Activated CD8-positive, alpha-beta memory T cell treated with anti-CD3 and anti-CD28 coated beads, Interleukin-2, amount 50 U/mL, for 24 hours (primary cell): Measurements from ENCODE around the gene PARD6A.
"Not testable (repeated sequence)": the region's sequence is repeated elsewhere in the genome, so short reads cannot be mapped to it uniquely, and the experiment has no call there.

Experiments used
- DNase-seq: peaks from one replicate; pipeline ENCODE4 v3.0.0-alpha.2; 2020; ENCODE audit errors: extremely low read depth

PARD6A gene

GRCh38 chr16:67685388-67686112, 24.8 kb downstream of the PARD6A start:
- no peak for DNase-seq

DNA sequence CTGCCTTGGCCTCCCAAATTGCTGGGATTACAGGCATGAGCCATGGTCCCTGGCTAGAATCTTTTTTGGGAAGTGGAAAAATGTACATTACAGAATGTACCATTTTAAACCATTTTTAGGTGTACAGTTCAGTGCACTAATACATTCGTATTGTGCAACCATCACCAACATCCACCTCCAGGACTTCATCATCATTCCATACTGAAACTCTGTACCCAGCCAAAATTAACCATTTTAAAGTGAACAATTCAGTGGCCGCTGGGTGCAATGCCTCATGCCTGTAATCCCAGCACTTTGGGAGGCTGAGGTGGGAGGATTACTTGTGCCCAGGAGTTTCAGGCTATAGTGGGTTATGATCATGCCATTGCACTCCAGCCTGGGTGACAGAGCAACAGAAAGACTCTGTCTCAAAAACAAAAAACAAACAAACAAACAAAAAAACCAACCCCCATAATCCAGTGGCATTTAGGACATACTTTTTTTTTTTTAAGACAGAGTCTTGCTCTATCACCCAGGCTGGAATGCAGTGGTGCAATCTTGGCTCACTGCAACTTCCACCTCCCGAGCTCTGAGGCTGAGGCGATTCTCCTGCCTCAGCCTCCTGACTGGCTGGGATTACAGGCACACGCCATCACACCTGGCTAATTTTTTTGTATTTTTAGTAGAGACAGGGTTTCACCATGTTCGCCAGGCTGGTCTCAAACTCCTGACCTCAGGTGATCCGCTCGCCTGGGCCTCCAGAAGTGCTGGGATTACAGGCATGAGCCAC, 32.9 kb downstream of the PARD6A start:
- DNase-seq, result not testable (repeated sequence)

DNA sequence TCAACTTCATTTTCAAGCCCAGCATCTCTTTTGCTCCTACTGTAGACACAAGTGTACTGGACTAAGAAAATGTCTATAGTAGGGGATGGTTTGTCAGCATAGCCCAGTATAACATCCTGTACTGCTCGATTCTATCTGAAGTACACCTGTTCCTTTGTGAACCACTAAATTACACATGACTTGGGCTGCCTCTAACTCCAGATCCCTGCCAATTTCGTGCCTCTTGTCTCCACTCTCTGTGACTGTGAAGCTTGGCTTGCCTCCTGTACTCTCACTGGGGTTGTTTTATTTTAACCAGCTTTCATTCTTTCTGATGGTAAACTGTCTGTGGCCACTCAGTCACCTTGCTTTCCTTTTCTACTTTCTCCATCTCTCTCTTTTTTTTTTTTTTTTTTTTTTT, 33.9 kb downstream of the PARD6A start:
- no peak for DNase-seq

DNA sequence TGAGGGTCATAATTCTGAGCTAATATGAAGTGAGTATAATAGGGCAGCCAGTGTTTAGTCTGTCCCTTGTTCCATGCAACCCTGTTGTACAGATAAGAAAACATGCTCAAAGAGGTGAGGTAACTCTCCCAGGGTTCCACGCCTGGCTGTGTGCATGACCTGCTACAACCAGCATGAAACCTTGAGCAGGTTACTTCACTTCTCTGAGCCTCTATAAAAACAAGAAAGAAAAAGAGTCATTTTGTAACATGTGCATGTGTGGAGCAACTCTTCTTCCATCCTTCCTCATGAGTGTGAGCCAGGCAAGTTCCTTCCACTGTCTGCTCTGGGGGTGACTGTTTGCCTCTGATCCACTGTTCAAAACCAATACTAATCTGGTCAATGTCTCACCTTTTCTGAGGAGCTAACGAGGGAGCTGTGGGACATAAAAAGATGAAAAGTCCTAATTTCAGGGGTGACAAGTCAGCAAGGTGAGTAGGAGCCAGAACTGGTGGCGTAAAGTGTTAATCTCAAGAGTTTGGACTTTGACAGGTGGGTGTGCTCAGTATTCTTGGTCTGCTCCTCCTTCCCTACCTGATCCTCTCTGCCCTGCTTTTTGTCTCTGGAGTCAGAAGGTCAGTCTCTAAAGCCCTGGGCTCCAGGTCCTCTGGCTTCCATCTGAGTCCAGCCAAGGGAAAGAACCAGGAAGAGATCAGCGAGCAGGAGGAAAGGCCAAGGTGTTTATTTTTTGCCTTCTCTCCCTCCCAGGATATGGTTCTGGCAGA, 36.8 kb downstream of the PARD6A start:
- DNase-seq, result no peak

DNA sequence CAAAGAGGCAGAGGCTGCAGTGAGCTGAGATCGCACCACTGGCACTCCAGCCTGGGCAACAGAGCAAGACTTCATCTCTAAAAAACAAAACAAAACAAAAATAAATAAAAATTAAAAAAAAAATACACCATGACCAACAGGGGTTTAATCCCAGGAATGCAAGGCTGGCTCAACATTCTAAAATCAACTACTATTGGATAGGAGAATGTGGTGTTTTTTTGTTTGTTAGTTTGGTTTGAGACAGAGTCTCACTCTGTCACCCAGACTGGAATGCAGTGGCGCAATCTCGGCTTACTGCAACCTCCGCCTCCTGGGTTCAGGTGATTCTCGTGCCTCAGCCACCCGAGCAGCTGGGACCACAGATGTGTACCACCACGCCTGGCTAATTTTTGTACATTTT, 38.5 kb downstream of the PARD6A start:
- no peak for DNase-seq

DNA sequence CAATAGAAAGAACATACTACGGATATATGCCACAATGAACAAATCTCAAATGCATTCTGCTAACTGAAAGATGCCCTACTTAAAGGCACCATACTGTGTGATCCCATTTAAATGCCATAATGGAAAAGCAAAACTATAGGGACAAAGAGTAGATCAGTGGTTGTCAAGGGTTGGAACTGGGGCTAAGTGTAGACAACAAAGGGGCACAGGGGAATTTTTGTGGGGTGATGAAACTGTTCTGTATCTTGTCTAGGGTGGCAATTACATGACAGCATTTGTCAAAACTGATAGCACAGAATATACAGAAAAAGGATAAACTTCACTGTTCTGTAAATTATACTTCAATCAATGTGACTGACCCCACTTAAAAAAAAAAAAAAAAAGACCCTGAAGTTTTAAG, 40.7 kb downstream of the PARD6A start:
- no peak for DNase-seq

DNA sequence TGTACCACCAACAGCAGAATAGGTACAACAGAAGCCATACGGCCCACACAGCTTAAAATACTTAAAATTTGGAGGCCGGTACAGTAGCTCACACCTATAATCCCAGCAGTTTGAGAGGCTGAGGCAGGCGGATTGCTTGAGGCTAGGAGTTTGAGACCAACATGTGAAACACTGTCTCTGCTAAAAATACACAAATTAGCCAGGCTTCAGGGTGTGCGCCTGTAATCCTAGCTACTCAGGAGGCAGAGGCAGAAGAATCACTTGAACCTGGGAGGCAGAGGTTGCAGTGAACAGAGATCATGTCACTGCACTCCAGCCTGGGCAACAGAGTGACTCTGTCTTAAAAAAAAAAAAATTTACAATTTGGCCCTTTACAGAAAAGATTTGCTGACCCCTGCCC, 41.4 kb downstream of the PARD6A start:
- DNase-seq, result no peak

- no peak for DNase-seq
These were observed 42.9 kb downstream of the PARD6A start for GRCh38 chr16:67703626-67704025.

- no peak for DNase-seq
These were observed 43.4 kb downstream of the PARD6A start for GRCh38 chr16:67704110-67704509.

- no peak for DNase-seq
These were observed 46.5 kb downstream of the PARD6A start for GRCh38 chr16:67707210-67707609.

DNA sequence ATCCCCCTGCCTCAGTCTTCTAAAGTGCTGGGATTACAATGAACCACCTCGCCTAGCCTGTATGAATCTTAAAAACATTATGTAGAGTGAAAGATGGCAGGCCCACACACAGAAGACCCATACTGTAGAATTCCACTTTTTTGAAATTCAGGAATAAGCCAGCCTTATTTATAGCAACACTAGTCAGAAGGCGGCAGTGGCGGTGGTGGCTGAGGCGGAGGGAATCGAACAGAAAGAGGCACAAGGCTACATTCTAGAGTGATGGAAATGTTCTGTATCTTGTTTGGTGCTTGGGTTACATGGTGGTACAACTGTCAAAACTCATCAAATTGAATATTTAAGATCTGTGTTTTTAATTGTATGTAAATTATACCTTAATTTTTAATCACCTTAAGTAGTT, 47.0 kb downstream of the PARD6A start:
- DNase-seq, result no peak

DNA sequence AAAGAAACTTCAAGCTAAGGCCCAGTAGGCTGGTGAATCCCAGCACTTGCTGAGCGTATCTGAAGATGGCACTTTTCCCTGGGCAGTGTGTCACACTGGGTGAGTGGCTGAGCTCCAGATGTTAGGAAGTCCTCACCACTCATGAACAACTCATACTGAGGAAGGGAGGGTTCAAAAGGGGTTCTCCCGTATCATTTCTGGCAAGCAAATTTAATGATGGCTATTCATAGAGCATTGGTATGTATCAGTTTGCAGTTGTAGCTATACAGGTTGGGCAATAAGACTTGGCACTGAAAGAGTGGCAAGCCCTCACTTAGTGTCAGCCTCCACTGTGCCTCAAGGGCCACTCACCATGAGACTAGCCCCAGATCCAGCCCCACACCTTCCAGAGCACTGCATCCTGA, 47.6 kb downstream of the PARD6A start:
- no peak for DNase-seq

DNA sequence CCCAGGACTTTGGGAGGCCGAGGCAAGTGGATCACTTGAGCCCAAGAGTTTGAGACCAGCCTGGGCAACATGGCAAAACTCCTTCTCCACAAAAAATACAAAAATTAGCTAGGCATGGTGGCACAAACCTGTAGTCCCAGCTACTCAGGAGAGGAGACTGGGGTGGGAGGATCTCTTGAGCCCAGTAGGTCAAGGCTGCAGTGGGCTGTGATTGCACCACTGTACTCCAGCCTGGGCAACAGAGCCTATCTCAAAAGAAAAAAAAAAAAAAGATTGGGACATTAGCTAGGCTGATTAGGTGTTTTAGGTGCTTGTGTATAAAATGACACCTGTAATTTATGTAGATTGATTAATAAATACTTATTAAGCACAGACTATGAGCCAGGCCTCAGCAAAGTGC, 48.3 kb downstream of the PARD6A start:
- no peak for DNase-seq

- DNase-seq, result no peak
These were observed 49.8 kb downstream of the PARD6A start for GRCh38 chr16:67710607-67711006.
